Epithelial cell of esophagus (primary cell): ENCODE data around the gene FKBP11.
A peak's percentile ranks its signal among the peaks of the same experiment; 100 is the strongest.

Source experiments
- DNase-seq: peaks from one replicate; pipeline ENCODE4 v3.0.0; 2010; ENCODE audit warnings: low read depth
- H3K4me3 ChIP-seq: 2 replicates; pipeline ENCODE4 v1.5.1; 2011; ENCODE audit warnings: mild to moderate bottlenecking, low read length, control low read depth
- TF ChIP-seq, protein P1 (sequence below): IDR thresholded peaks from 2 replicates; pipeline ENCODE4 v1.5.1; 2011; ENCODE audit warnings: low read depth, mild to moderate bottlenecking, low read length, control low read depth, inconsistent platforms; ENCODE audit not compliant: insufficient read depth; ENCODE audit errors: missing control alignments

FKBP11 gene

DNA sequence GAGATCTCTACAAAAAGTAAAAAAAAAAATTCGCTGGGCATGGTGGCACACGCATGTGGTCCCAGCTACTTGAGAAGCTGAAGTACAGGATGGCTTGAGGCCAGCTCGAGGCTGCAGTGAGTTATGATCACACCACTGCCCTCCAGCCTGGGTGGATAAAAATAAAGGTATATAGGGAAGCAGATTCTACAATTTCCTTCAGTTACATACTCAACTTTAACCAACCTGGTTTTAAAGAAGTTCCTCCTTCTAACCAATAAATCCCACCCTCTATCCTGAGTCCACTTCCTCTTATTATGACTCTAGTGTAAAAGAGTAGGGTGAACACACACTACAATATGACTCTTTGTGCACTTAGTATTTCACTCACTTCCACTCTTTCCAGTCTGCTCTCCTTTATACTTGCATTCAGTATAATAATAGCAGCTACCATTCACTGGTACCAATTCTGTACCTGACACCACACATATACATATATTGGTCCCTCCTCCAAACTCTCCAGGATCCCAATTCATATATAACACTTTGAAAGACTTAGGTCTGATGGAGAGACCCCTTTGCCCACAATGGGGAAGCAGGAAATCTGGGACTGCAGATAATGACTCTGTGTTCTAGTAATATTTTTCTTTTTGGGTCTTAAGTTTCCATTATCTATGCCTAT is 29.7 kb upstream of the FKBP11 start:
- DNase-seq: no peak
- TF ChIP-seq, protein P1, sequence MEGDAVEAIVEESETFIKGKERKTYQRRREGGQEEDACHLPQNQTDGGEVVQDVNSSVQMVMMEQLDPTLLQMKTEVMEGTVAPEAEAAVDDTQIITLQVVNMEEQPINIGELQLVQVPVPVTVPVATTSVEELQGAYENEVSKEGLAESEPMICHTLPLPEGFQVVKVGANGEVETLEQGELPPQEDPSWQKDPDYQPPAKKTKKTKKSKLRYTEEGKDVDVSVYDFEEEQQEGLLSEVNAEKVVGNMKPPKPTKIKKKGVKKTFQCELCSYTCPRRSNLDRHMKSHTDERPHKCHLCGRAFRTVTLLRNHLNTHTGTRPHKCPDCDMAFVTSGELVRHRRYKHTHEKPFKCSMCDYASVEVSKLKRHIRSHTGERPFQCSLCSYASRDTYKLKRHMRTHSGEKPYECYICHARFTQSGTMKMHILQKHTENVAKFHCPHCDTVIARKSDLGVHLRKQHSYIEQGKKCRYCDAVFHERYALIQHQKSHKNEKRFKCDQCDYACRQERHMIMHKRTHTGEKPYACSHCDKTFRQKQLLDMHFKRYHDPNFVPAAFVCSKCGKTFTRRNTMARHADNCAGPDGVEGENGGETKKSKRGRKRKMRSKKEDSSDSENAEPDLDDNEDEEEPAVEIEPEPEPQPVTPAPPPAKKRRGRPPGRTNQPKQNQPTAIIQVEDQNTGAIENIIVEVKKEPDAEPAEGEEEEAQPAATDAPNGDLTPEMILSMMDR: no peak
- no peak overlapping the region for H3K4me3 ChIP-seq

DNA sequence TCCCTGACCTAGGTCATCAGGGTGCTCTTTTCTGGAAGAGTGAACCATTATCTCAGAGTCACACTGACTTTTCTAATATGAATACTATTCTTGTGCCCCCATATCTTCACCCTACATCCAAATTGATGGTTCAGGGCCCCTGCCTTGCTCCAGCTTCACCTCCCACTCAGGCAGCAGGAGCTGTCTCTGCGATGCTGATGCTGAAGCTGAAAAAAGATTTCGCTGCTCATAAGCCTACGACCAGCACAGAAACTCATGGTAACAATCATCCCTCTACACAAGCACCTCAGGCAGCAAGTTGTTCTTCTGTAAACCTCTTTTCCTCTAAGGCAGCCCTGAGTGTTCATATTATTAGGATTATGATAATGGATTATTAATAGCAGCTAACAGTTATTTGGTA is 28.8 kb upstream of the FKBP11 start:
- no peak for DNase-seq
- no peak overlapping the region for H3K4me3 ChIP-seq
- TF ChIP-seq, protein P1: no peak

DNA sequence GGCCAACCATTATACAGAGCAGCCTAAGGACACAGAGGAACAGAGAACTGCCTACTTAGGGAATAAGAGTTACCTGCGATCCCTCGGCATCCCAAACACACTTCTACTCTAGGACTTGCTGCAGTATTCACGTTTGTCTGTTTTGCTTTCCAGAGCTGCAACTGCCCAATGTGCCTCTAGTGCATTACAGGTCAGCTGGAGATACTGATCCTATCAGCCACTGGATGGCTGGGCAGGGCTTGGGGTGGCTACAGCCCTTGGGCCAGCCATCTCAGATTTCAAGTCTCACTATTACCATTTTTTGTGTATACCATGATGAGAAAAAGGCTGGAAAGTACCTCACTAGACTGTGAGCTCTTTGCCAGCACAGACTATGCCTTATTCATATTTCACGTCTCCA is 27.4 kb upstream of the FKBP11 start:
- H3K4me3 ChIP-seq: no peak overlapping the region
- TF ChIP-seq, protein P1: no peak
- DNase-seq: no peak

DNA sequence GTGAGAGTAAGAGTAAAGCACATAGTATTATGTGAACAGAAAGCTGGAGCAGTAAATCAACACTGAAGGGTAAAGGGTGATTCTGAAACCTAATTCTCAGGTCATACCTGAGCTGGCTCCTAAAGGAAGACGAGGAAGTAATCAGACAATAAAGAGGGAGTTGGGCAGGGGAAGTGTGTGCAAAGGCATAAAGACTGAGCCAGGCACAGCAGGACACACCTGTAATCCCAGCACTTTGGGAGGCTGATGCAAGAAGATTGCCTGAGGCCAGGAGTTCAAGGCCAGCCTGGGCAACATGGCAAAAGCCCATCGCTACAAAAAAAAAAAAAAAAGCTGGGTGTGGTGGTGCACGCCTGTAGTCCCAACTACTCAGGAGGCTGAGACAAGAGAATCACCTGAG is 22.4 kb upstream of the FKBP11 start:
- H3K4me3 ChIP-seq: no peak overlapping the region
- DNase-seq: no peak
- TF ChIP-seq, protein P1: no peak

DNA sequence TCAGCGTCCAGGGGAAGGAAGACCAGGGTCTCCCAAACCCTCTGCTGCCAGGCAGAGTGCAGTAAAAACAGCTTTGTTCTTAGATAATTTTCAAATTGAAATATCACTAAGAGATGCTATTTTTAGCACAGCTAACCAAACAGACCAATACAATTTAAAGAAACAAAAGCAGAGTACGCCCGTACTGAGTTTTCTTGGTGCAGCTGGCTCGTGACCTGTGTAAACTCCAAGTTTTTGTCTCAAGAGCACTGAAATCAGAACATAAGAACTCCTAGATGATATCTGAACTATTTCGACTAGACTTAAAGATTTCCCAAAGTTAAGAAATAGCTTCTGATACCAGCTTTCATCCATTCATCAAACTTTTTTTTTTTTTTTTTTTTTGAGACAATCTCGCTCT is 21.7 kb upstream of the FKBP11 start:
- TF ChIP-seq, protein P1: no peak
- no peak overlapping the region for H3K4me3 ChIP-seq
- no peak for DNase-seq

DNA sequence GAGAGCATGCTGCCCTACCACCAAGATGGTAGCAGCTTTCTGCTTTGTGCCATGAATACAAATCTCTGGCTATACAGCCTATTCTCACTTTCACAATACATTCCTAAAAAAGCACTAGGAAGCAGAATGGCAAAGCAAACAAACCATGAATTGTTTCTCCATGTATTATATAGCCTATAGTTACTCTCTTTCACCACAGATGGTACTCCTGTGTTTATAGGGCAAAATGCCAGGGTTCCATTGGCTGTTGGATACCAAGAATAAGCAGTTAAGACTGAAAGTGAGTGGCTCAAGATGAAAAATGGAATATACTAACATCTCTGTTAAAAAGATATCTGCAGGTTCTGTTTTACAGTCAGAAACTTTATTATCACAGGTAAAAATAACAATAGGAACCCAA is 20.9 kb upstream of the FKBP11 start:
- TF ChIP-seq, protein P1: no peak
- H3K4me3 ChIP-seq: no peak overlapping the region
- no peak for DNase-seq

DNA sequence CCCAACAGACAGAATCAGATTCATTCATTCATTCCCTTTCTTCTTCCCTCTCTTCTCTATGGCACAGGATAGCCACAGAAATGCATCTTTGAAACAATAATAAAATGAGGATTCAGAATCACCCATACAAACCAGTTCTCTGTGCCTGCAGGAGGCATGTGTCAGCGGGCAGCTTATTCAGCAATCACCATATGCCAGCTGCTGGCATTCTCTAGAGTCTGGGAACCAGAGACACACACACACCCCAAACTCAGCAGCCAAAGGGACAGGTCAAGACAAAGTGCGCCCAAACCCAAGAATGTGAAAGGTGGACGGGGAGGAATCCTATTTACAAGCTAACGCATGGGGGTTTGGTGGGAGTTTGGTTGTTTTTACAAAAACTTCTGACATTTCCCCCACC is 17.9 kb upstream of the FKBP11 start:
- no peak overlapping the region for H3K4me3 ChIP-seq
- peak; percentile 39 for DNase-seq
- TF ChIP-seq, protein P1: no peak
